HG03571 (cell line): ENCODE results near the gene SLC25A27.

Experiments
- ATAC-seq: cut with Tn5 transposase; IDR thresholded peaks from one replicate; pipeline ENCODE4 v1.9.1; 2021; ENCODE audit not compliant: unreplicated experiment

SLC25A27 gene

GRCh38 chr6:46704562-46704961 is 51.8 kb downstream of the SLC25A27 start:
- ATAC-seq: no peak

GRCh38 chr6:46706464-46706863 is 53.7 kb downstream of the SLC25A27 start:
- ATAC-seq: no peak

GRCh38 chr6:46711491-46711890 is 58.7 kb downstream of the SLC25A27 start:
- no peak for ATAC-seq

GRCh38 chr6:46715141-46715540 is 62.4 kb downstream of the SLC25A27 start:
- ATAC-seq: no peak

GRCh38 chr6:46719099-46719498 is 66.3 kb downstream of the SLC25A27 start:
- ATAC-seq: no peak

- ATAC-seq: no peak
Observed at GRCh38 chr6:46720401-46720800, 67.6 kb downstream of the SLC25A27 start.
